Trophoblast cell (in vitro differentiated cells and primary cell): Measurements from ENCODE around the gene ONECUT2.

Experiments
- DNase-seq, 2 donors: peaks; one replicate each; pipeline ENCODE4 v3.0.0-alpha.2; 2016
- H2AFZ ChIP-seq: 2 replicates; pipeline ENCODE4 v1.6.1; 2013; ENCODE audit warnings: low read length, moderate library complexity, mild to moderate bottlenecking; ENCODE audit not compliant: insufficient read depth, poor library complexity
- H2AK5ac ChIP-seq: 2 replicates; pipeline ENCODE4 v1.6.1; 2013; ENCODE audit warnings: mild to moderate bottlenecking, low read length
- H2BK120ac ChIP-seq: 2 replicates; pipeline ENCODE4 v1.6.1; 2013; ENCODE audit warnings: low read length, mild to moderate bottlenecking, moderate library complexity; ENCODE audit not compliant: insufficient read depth, poor library complexity
- H2BK12ac ChIP-seq: 2 replicates; pipeline ENCODE4 v1.6.1; 2013; ENCODE audit warnings: mild to moderate bottlenecking, low read length, moderate library complexity
- H2BK5ac ChIP-seq: 2 replicates; pipeline ENCODE4 v1.6.1; 2013; ENCODE audit warnings: low read length, low read depth, moderate library complexity, mild to moderate bottlenecking; ENCODE audit not compliant: poor library complexity
- H3K14ac ChIP-seq: 2 replicates; pipeline ENCODE4 v1.6.1; 2013; ENCODE audit warnings: mild to moderate bottlenecking, low read length
- H3K18ac ChIP-seq: 2 replicates; pipeline ENCODE4 v1.6.1; 2013; ENCODE audit warnings: mild to moderate bottlenecking, low read length
- H3K23ac ChIP-seq: 2 replicates; pipeline ENCODE4 v1.6.1; 2013; ENCODE audit warnings: low read length
- H3K27ac ChIP-seq: 2 replicates; pipeline ENCODE4 v1.5.1; 2013; ENCODE audit warnings: low read depth, mild to moderate bottlenecking, inconsistent platforms, low read length, moderate library complexity
- H3K27me3 ChIP-seq: 2 replicates; pipeline ENCODE4 v1.6.1; 2013; ENCODE audit warnings: inconsistent platforms, mild to moderate bottlenecking, low read length, moderate library complexity; ENCODE audit not compliant: insufficient read depth
- H3K36me3 ChIP-seq, 2 experiments: 1 replicate in 1 of 2; 2 replicates in 1 of 2; pipeline ENCODE4 v1.6.1; 2013; ENCODE audit warnings: low read length in 2 of 2, mild to moderate bottlenecking in 2 of 2, moderate library complexity in 1 of 2; ENCODE audit not compliant: insufficient read depth in 2 of 2, control insufficient read depth in 1 of 2
- H3K4ac ChIP-seq: 2 replicates; pipeline ENCODE4 v1.6.1; 2013; ENCODE audit warnings: low read depth, mild to moderate bottlenecking, low read length, moderate library complexity
- H3K4me1 ChIP-seq, 2 experiments: 1 replicate in 1 of 2; 2 replicates in 1 of 2; pipeline ENCODE4 v1.6.1; 2013; ENCODE audit warnings: low read length in 2 of 2, mild to moderate bottlenecking in 2 of 2, moderate library complexity in 1 of 2; ENCODE audit not compliant: insufficient read depth in 2 of 2, control insufficient read depth in 1 of 2
- H3K4me2 ChIP-seq: 2 replicates; pipeline ENCODE4 v1.6.1; 2013; ENCODE audit warnings: inconsistent platforms, mild to moderate bottlenecking, low read length, moderate library complexity
- H3K4me3 ChIP-seq: 2 replicates; pipeline ENCODE4 v1.5.1; 2013; ENCODE audit warnings: mild to moderate bottlenecking, low read depth, low read length, inconsistent platforms
- H3K79me1 ChIP-seq: one replicate; pipeline ENCODE4 v1.6.1; 2013; ENCODE audit warnings: low read length
- H3K79me2 ChIP-seq: 2 replicates; pipeline ENCODE4 v1.6.1; 2013; ENCODE audit warnings: low read length, mild to moderate bottlenecking; ENCODE audit not compliant: control insufficient read depth, insufficient read depth, poor library complexity
- H3K9ac ChIP-seq: 2 replicates; pipeline ENCODE4 v1.6.1; 2013; ENCODE audit warnings: mild to moderate bottlenecking, low read length
- H3K9me3 ChIP-seq: 2 replicates; pipeline ENCODE4 v1.6.1; 2013; ENCODE audit warnings: low read depth, mild to moderate bottlenecking, control low read depth, inconsistent platforms, low read length; ENCODE audit not compliant: insufficient read depth
- H4K12ac ChIP-seq: 2 replicates; pipeline ENCODE4 v1.6.1; 2013; ENCODE audit warnings: low read depth, mild to moderate bottlenecking, low read length, moderate library complexity
- H4K8ac ChIP-seq: 2 replicates; pipeline ENCODE4 v1.6.1; 2013; ENCODE audit warnings: low read depth, mild to moderate bottlenecking, low read length, moderate library complexity
- H4K91ac ChIP-seq: one replicate; pipeline ENCODE4 v1.6.1; 2013; ENCODE audit warnings: low read depth, mild to moderate bottlenecking, low read length, moderate library complexity
- WGBS: extraction: QIAGEN DNeasy Blood & Tissue Kit; methylation state at CpG from one replicate; pipeline ENCODE4 v1.1.7; 2013; ENCODE audit warnings: missing lambda C conversion rate; ENCODE audit not compliant: insufficient read length, insufficient coverage; ENCODE audit errors: extremely low coverage; 5-methylcytosine and 5-hydroxymethylcytosine counted together

Gene ONECUT2

GRCh38 chr18:57410749-57411148, 24.4 kb upstream of the ONECUT2 start:
- Histone ChIP-seq H2AFZ (no peak overlapping the region), H2BK120ac (no peak overlapping the region), H3K9me3 (no peaks in the 10 kb centered on the region), H3K79me2 (no peaks in the 10 kb centered on the region), H3K4ac (no peak overlapping the region), H3K27me3 (no peaks in the 10 kb centered on the region), H3K14ac (no peak overlapping the region), H3K4me2 (no peak overlapping the region), H2BK5ac (no peak overlapping the region), H3K18ac (no peak overlapping the region), H4K8ac (no peak overlapping the region), H3K23ac (no peak overlapping the region), H3K79me1 (no peaks in the 10 kb centered on the region), H4K12ac (no peak overlapping the region), H2AK5ac (no peak overlapping the region), H3K9ac (no peak overlapping the region), H3K4me1 (no peaks in the 10 kb centered on the region), H3K36me3 (no peaks in the 10 kb centered on the region), H3K27ac (no peak overlapping the region), H3K4me3 (no peak overlapping the region), H2BK12ac (no peak overlapping the region), H4K91ac (no peak overlapping the region)
- no CpG with 5 or more reads among the region's 3 CpGs for WGBS
- DNase-seq, result no peak

GRCh38 chr18:57416542-57416941, 18.6 kb upstream of the ONECUT2 start:
- no peak overlapping the region for H3K4ac ChIP-seq
- H4K12ac ChIP-seq, result no peak overlapping the region
- DNase-seq, result no peak
- no peak overlapping the region for H2BK120ac ChIP-seq
- H2AFZ ChIP-seq, result no peak overlapping the region
- no peak overlapping the region for H2BK5ac ChIP-seq
- H3K9ac ChIP-seq, result no peak overlapping the region
- no peak overlapping the region for H2BK12ac ChIP-seq
- no peak overlapping the region for H4K8ac ChIP-seq
- no peak overlapping the region for H3K4me2 ChIP-seq
- no peak overlapping the region for H3K27ac ChIP-seq
- H3K14ac ChIP-seq, result no peak overlapping the region
- H3K79me2 ChIP-seq, result no peaks in the 10 kb centered on the region
- no peaks in the 10 kb centered on the region for H3K4me1 ChIP-seq
- WGBS, result no CpG with 5 or more reads among the region's 4 CpGs
- no peak overlapping the region for H3K18ac ChIP-seq
- no peak overlapping the region for H2AK5ac ChIP-seq
- no peaks in the 10 kb centered on the region for H3K27me3 ChIP-seq
- H3K9me3 ChIP-seq, result no peaks in the 10 kb centered on the region
- H4K91ac ChIP-seq, result no peak overlapping the region
- no peaks in the 10 kb centered on the region for H3K36me3 ChIP-seq
- no peak overlapping the region for H3K4me3 ChIP-seq
- H3K79me1 ChIP-seq, result no peaks in the 10 kb centered on the region
- H3K23ac ChIP-seq, result no peak overlapping the region

- H3K14ac ChIP-seq, result no peak overlapping the region
- H3K79me2 ChIP-seq, result no peaks in the 10 kb centered on the region
- H3K27ac ChIP-seq, result no peak overlapping the region
- no peak overlapping the region for H3K18ac ChIP-seq
- H3K4me3 ChIP-seq, result no peak overlapping the region
- no peak overlapping the region for H4K8ac ChIP-seq
- H3K79me1 ChIP-seq, result peaks cover under 1% of the 10 kb centered on the region
- DNase-seq, result no peak
- no peak overlapping the region for H3K4ac ChIP-seq
- no peak overlapping the region for H2BK5ac ChIP-seq
- H3K9me3 ChIP-seq, result peaks cover 1% of the 10 kb centered on the region
- peaks cover 6% of the 10 kb centered on the region for H3K27me3 ChIP-seq
- no peak overlapping the region for H3K9ac ChIP-seq
- no peak overlapping the region for H4K91ac ChIP-seq
- no peak overlapping the region for H3K23ac ChIP-seq
- WGBS, result no CpG with 5 or more reads among the region's 3 CpGs
- H2AFZ ChIP-seq, result no peak overlapping the region
- H2BK12ac ChIP-seq, result no peak overlapping the region
- H4K12ac ChIP-seq, result no peak overlapping the region
- no peaks in the 10 kb centered on the region for H3K36me3 ChIP-seq
- no peak overlapping the region for H2BK120ac ChIP-seq
- H3K4me2 ChIP-seq, result no peak overlapping the region
- no peak overlapping the region for H2AK5ac ChIP-seq
- H3K4me1 ChIP-seq, result no peaks in the 10 kb centered on the region
These were observed 12.8 kb upstream of the ONECUT2 start for GRCh38 chr18:57422313-57422872.

GRCh38 chr18:57423821-57424220, 11.4 kb upstream of the ONECUT2 start:
- no peak overlapping the region for H3K9ac ChIP-seq
- no peak overlapping the region for H4K8ac ChIP-seq
- H3K27ac ChIP-seq, result no peak overlapping the region

More at GRCh38 chr18:57423821-57424220, 11.4 kb upstream of the ONECUT2 start:
- Histone ChIP-seq H3K14ac (no peak overlapping the region), H3K23ac (no peak overlapping the region), H2AK5ac (no peak overlapping the region), H4K91ac (no peak overlapping the region), H2BK120ac (no peak overlapping the region), H3K27me3 (peaks cover 20% of the 10 kb centered on the region), H3K9me3 (peaks cover 9% of the 10 kb centered on the region), H3K4me3 (no peak overlapping the region), H3K4ac (no peak overlapping the region), H3K4me1 (peaks cover 3 to 7% of the 10 kb centered on the region in 2 experiments), H4K12ac (no peak overlapping the region), H3K79me2 (no peaks in the 10 kb centered on the region), H3K18ac (no peak overlapping the region), H3K4me2 (no peak overlapping the region), H2AFZ (no peak overlapping the region), H3K79me1 (peaks cover 2% of the 10 kb centered on the region), H2BK12ac (no peak overlapping the region), H3K36me3 (no peaks in the 10 kb centered on the region), H2BK5ac (no peak overlapping the region)
- no peak for DNase-seq
